Measurements from ENCODE around the gene PRDM12.

DNA sequence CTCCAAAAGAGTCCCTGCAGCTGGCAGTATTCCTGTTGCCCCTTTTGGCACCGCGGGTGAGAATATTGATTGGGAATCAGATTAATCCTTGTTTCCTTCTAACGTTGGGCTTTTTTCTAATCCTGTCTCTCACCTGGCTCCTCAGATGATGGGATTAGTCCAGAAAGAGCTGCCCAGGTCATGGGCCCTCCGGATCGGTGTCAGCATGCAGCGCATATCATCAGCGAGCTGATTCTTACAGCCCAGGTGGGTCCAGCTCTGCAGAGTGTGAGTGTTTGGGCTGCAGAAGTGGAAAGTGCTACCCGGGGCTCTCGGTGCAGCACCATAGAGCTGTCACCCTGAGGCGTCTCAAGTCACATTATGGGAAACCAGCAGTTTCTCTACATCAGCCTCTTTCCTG, 40.9 kb upstream of the PRDM12 start:
- no peak for TF ChIP-seq EZH2 (IDR thresholded peaks at IDR 0.05; ENCODE audit: borderline replicate concordance, low read depth, low read length, severe bottlenecking)
- TF ChIP-seq, protein P1, sequence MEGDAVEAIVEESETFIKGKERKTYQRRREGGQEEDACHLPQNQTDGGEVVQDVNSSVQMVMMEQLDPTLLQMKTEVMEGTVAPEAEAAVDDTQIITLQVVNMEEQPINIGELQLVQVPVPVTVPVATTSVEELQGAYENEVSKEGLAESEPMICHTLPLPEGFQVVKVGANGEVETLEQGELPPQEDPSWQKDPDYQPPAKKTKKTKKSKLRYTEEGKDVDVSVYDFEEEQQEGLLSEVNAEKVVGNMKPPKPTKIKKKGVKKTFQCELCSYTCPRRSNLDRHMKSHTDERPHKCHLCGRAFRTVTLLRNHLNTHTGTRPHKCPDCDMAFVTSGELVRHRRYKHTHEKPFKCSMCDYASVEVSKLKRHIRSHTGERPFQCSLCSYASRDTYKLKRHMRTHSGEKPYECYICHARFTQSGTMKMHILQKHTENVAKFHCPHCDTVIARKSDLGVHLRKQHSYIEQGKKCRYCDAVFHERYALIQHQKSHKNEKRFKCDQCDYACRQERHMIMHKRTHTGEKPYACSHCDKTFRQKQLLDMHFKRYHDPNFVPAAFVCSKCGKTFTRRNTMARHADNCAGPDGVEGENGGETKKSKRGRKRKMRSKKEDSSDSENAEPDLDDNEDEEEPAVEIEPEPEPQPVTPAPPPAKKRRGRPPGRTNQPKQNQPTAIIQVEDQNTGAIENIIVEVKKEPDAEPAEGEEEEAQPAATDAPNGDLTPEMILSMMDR (IDR thresholded peaks at IDR 0.05; ENCODE audit: borderline replicate concordance, extremely low read depth, low read length, poor library complexity, severe bottlenecking) = no peak

Data from DND-41 (cell line).